Hippocampal formation (tissue), 2 donors: ENCODE results near the gene C9.
"Not testable (repeated sequence)": the region's sequence is repeated elsewhere in the genome, so short reads cannot be mapped to it uniquely, and the experiment has no call there.

Experiments used
- DNase-seq, 2 donors: peaks; one replicate each; lab custom pipeline; 2025; lab: John Stamatoyannopoulos, UW

The C9 gene

DNA sequence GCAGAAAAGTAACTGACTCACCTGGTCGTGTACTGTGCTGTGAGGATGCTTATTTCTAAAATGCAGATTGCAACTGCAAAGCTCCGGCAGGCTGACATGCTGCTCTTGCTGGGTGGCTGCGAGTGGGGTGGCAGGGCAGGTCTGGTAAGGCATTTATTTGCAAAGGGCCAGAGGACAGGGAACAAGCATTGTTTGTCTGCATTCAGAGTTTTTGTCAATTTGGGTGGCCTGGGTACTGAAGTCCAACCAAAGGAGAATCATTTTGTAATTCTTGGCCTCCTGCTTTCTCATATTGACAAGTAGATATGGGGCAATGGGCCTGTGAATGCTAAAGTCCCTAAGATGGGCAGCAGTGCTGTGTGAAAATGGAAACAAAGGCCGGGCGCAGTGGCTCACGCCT lies at the start of gene C9:
TSS of gene C9 (minus strand) at position 129 of the 400 bp plus-strand sequence. CDS start at position 98, 31 bp downstream.
- DNase-seq, result no peak

DNA sequence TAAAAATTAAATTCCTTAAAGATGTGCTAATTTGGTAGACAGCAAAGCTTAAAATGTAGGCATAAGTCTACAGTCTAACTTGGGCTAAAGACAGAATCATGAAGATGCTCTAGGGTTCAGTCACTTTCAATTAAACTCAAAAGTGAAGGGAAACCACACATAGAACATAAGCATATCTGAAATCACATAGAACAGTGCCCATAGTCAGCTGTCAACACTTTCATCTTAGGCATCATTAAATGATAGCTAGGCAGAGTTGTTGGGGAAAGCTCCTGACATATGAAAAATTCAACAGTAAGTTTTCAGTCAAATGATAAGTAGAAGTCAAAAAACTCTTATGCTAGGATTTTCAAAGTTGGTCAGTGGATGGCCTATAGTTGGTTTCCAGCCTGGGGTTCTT lies 49.5 kb upstream of the C9 start:
- no peak for DNase-seq

DNA sequence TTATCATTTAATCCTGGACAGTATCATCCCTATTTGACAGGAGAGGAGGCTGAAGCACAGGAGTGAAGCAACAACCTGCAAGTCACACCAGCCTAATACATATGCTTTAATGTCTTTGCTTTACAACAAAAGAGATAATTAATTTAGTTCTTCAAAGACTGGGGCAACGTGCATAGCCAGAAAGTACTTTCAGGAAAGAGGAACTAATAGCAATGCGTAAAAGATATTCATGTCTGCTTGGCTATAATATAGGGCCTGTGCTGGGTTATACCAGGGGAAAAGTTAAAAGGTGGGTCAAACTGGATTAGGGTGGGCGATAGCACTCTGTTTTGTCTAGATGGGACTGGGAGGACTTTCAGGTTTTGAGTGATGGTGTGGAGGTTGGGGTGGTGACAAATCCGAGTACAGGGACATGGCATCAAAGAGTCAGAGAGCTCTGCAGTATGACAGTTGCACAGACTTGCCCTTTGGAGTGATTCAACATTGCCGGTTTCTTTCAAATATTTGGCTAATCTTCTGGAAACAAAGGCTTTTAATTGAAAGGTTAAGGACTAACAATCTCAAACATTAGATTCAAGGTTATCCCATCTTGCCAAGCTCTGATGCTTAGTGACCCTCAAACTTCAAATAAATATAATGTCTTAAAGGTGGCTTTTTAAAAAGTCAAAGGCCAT lies 48.6 kb upstream of the C9 start:
- DNase-seq, result no peak

DNA sequence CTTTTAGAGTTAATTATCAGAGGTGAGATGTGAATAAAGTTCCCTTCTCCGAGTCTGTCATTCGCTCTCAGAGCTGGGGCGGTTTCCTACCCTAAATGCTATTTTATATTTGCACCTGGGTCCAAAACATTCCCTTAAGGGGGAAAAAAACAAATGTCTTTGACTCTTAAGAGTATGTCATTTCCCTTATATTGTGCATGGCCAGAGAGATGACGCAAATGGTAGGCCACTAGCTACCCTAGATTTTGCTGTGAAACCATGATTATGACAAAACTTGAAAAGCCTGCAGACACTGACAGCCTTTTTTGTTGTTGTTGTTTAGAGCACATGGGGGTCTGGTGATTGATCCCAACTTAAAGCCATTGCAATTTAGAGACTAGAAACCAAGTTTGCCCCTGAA lies 47.7 kb upstream of the C9 start:
- no peak for DNase-seq

DNA sequence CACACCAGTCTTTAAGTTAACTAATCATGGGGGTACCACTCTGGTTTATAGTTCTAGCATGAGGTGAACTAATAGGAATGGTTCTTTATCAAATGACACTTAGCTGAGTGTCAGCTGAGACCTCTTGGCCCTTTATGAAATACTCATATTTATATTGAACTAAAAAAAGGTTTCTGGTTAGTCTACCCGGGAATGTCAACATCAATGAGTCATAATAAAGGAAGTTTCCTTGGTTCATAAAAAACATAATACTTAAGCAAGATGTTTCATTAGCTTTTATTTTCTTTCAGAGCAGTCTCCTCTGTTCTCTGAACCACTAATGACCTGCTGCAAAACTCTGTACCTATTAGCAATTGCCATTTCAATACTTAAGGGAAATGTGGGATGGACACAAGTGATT lies 46.8 kb upstream of the C9 start:
- DNase-seq, result no peak

DNA sequence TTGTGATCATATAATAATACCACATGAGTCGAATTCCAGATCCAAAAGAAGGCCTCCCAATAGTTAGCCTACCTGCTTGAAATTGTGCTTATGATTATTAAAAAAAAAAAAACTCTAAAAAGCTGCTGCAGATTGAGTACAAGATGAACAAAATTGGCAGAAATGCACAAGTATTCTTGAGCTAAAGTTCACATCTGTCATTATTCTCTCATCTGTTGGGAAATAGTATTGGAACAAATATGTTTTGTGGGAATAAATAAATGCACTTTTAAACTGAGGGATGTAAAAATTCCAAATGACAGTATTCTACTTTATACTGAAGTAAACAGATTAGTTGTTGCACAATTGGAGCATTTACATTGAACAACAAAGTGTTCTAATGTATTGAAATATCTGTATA lies 44.7 kb upstream of the C9 start:
- no peak for DNase-seq

DNA sequence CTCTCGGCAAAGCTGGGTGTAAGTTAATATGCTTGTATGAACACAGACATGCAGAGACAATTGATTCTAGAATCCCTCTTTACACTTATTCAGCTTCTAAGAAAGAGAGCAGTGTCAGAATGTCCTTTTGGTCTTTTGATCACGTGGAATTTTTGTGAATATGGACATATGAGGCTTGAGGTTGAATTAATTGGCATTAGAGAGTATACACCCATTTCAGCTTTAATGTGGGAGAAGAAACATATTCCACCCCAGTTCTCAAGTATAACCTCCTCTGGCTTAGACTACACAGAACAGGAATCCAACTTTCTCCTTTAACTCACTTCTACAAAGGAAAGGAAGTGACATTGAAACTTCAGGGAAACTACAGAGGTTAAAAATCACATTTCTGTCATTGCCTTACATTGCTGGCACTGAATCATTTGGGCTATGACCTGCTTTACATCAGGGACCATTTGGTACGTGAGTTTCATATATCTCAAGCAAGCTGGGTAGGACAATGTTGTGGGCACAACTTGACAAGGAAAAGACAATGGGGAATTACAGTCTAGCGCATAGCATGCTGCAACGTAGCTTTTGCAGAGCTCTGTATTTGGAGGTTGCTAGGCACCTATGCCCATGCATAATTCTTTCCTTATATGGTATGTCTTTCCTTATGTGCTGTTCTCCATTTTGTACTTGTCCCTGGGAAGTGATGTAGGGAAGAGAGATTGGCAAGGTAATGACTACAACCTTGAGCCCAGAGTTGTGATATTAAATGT lies 41.0 kb upstream of the C9 start:
- no peak for DNase-seq

DNA sequence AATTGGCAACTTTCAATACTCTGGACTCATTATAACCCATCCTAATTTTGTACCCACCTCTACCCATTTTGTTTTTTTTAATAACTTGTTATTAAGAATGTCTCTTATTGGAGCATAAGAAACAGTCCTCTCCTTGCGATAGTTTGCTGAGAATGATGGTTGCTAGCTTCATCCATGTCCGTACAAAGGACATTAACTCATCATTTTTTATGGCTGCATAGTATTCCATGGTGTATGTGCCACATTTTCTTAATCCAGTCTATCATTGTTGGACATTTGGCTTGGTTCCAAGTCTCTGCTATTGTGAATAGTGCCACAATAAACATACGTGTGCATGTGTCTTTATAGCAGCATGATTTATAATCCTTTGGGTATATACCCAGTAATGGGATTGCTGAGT lies 39.5 kb upstream of the C9 start:
- not testable (repeated sequence) for DNase-seq

DNA sequence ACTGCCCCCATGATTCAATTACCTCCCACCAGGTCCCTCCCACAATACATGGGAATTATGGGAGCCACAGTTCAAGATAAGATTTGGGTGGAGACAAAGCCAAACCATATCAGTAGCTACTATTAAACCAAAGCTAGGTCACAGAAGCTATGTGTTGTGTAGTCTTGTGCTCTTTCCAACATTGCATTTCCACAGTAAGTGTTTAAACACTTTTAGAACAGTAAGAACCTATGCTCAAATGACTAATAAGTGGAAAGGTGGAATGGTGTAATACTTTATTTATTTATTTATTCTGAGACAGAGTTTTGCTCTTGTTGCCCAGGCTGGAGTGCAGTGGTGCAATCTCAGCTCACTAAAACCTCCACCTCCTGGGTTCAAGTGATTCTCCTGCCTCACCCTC lies 37.8 kb upstream of the C9 start:
- not testable (repeated sequence) for DNase-seq

DNA sequence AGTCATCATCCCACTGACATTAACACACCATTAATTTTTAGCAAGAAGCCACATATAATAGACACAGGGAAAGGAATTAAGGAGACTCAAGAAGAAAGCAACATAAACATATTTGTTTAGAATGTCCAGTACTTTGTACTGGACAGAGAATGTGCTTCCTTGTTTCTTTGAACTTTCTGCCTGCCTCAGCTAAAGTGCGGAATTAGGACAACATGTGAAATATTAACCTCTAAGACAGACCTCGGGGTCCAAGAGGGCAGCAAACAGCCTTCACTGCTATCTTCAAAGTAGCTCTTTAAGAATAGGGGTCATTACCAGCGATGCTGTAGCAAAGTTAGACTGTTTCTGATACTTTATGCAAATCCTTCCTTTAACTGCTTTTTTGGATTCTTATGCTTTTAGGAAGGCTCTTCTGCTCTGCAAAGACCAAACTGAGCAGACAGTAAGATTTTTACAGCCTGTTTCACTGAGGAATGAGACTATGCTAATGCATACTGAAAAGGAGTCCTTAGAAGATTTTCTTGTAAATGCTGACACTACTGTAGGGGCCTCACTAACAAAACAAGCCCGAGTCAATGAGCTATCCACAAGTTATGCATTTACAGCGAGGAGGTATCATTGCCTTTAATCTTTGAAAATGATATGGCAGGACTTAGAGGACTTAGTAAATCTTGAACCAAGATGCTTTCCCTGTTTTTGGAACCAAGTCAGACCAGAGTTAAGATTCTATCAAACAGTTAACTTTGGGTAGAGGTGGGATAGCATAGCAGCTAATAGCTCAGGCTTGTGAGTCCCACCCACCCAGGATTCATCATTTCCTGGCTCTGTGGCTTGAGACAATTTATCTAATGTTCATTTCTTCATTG lies 36.7 kb upstream of the C9 start:
- no peak for DNase-seq

DNA sequence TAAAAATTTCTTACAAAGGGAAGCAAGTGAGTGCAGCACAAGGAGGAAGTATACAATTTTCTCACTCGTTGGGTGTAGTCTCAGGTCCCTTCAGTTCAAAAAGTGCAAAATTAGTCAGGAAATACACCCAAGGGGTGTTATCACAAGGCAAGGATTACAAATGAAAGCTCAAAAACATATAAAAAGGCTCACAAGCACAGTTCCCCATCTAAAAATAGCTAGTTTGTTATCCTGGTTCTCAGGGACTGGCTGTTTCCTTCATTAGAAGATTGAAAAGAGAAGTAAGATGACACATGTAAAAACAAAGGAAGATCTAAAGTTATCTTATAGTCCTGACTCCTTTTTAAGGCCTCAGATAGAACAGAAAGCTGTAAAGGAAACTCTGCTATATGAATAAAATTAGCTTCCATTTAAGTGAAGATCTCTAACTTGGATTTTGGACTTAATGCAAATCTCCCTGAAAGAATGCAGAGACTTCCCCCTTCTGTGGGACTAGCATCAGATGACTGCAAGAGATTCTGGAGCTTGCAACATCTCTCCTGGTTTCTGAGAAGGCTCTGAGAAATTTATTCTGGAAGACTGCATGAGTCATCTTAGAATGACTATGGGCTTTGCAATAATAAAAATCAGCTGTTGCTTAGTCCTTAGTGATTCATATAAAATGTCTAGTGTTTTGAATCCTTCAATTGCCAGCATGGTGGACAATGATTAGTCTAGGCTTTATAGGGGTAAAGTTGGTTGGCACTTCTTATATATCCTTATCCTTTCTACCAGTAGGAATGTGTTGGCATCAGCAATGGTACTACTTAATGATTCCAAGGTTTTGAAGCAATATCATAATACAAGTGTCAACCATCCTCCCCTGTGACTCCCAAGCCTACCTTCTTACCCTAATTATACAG lies 35.1 kb upstream of the C9 start:
- peak in 1 of 2 donors; percentile 32 for DNase-seq

DNA sequence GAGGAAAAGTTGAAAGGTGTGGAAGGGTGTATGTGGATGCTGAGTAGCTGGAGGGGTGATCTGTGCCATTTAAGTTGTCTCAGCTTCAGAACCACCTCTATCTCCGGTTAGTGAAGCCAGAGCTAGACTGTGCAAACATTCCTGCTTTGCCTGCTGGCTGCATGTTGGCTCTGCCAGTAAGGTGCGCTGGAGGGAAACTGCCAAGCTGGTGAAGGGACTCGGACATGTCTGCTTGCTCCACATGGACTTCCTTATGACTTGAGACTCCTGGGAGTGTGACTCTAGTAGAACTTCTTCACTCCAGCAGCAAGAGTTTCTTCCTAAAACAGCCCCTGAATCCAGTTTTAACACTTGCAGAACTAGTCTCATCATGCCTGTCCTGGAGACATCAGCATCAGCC lies 32.5 kb upstream of the C9 start:
- DNase-seq, result no peak

DNA sequence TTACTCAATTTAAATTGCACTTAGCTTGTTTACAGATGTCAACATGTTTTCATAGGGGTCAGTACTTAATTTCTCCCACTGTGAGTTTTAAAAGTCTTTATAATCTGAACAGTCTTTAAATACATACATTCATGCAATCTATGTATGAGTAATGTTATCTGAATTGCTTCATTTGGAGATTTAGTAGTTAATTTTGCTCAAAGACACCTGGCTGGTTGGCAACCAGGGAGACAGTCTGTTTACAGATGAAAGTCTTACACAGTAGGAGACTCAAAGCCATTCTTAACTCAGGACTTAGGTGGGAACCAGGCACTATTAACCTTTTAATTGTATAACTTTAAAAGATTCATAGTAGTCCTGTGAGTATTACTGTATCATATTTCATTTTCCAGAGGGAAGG lies 31.2 kb upstream of the C9 start:
- DNase-seq, result no peak

DNA sequence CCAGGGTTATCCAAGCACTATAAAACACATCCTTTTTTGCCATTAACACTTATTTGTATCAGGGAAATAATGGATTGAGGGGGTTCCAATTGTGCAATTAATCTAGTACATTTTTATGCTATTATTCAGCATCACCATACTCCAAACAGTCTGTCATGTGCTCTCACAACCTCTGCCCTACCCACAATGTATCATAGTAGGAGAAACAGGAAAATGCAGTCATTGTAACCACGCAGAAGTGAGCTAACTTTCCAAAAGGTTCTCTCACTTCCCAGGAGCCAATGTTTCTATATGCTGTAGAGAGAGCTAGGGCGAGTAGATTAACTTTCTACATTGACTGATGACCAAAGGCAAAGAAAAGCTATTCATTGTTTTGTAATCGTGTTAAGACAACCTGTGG lies 30.7 kb upstream of the C9 start:
- DNase-seq, result no peak

DNA sequence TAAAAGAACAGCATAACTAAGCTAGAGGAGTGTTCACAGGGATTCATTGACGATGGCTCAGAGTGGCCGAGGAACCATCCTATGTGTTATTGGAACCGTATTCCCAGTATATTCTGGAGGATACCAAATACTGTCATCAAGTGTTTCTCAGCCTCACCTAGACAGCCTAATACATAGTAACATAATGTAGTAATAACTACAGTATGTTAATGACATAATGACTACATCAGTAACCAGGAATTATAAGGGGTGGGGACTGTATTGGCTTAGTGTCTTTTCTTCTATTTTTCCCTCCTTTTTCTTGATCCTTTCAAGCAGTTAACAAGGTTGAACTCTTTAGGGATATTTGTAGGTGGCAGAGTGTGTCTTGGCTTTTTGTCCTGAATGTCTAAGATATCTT lies 26.6 kb upstream of the C9 start:
- no peak for DNase-seq

DNA sequence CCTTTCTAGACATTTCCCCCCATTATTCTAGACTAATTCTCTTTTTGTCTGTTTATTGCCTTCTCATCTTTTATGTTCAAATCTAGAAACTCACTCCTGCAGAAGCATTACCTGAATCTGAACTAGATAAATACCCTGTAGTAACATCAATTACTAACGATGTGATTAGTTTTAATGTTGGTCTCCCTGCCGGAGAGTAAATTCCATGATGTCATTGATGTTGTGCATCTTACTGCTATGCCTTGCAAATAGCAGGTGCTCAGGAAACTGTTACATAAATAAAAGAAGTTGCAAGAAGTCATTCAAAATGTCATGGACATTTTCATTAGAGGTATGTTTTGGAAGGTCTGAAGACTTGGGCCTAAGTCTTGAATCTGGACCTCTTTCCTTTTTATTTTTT lies 23.0 kb upstream of the C9 start:
- DNase-seq, result no peak

DNA sequence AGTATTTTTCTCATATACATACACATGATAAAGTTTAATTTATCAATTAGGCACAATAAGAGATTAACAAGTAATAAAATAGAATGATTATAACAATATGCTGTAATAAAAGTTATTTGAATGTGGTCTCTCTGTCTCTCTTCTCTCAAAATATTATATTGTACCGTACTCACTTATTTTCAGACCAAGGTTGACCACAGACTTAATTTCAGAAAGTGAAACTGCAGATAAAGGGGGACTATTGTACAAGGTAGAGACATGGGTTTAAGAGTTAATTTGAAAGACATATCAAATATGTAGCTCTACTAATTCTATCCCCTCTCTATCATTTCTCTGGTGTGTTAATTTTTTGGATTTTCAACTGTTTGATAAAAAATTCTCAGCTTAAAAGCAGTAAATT lies 20.0 kb upstream of the C9 start:
- no peak for DNase-seq

DNA sequence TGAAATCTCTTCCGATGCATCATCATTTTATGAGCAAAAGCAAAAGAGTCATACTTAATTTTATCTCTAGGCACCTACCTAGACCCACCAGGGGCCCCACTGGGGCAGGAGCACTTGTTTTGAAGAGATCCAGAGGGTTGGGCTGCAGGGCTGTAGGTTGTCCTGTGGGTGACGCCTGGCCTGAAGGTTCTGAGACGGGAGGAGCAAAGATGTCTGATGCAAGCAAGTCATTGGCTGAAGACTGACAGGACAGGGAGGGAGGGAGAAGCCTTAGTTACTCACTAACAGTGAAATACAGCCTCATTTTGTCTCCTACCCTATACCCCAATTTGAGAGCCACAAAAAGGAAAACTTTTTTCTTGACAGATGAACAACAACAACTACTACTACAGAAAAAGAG lies 17.1 kb upstream of the C9 start:
- DNase-seq, result no peak

DNA sequence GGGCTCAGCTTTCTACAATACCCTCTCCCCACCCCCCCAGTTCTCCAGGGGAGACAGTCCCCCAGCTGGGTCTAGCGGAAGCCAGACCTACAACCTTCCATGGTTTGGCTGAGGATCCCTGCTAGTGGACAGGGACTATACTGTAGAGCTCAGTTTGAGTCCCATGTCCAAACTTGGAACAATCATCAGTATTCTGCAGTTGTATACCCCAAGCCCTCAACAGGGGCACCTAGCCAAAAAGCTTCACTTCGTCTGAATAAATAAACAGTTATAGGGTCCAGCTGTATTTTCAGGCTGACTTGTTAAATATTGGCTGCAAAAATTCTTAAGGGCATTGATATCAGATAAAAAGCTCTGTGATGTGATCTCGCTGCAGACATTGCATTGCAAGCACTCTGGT lies 15.4 kb upstream of the C9 start:
- no peak for DNase-seq

DNA sequence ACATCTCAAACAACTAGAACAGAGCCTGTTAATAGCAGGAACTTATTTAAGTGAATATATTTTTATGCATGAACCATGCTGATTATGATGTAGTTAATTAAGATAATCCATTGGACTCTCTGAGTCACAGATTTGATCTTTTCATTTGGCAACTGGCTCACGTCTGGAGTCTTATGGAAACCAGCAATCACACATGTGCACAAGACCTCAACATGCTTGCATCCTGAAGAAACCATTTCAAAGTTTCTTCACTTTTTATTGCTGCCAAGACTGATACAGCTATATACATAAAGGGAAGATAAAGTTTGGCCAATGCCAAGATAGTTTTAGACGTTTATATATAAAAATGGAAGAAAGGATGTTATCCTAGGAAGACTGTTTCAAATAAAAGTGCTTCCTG lies 13.3 kb upstream of the C9 start:
- DNase-seq, result no peak

DNA sequence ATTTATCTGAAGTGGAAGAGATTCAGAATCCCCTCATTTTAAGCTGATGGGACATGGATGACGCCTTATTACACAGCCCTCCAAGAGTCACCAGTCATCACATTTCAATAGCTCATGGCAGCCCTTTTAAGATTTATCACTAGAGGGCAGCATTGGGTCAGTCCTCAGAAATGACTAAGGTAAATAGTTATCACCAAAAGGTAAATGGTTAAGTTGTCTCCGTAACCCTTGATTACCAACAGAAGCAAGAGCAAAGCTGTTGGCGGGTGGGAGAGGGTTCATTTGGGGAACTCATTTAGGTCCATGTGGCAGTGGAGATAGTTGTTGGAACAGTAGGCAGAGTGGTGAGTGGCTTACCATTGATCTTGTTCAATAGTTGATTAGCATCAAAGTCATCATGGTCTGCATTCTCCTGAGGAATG lies 12.0 kb upstream of the C9 start:
- peak in 1 of 2 donors; percentile 46 for DNase-seq

DNA sequence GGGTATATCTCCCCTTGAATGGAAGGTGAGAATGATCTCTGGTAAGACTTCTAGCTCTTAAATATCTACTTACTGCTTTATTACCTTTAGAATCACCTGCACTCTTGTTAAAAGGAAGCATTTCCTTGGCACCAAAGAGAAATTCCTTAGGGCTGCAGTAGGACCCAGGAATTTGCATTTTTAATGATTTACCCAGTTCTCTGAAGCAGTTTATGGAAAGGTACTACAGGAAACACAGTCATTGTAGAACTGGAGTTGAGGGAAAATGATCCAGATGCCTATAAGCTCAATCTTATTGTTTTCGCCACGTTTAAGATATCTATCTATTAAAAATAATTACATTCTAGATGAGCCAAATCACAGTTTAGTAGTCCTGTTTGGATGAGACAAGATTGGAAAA lies 9.5 kb upstream of the C9 start:
- no peak for DNase-seq
